Endometrial microvascular endothelial cells (primary cell): ENCODE results near the gene INTS11. TPM values are rescaled to one million over a fixed set of nuclear protein-coding genes. Genes with fewer than 3 reads are reported as not detected.
"Not testable (repeated sequence)": the region's sequence is repeated elsewhere in the genome, so short reads cannot be mapped to it uniquely, and the experiment has no call there.

Experiments
- in situ Hi-C: cut with HindIII; loops from 2 replicates; pipeline ENCODE4 v1.10.0; 2017; ENCODE audit warnings: low sequenced_read_pairs, low pct_unique_long_range_greater_than_20kb; ENCODE audit errors: inconsistent ontology term
- total RNA-seq: library from RNA; depleted of rRNA; stranded (reverse); fragments of >200 nt; gene quantifications from one replicate; pipeline ENCODE4 v1.2.3, GENCODE V29; 2015; ENCODE audit errors: inconsistent ontology term

Gene INTS11
- total RNA-seq, result 99.3 TPM

- in situ Hi-C loops, result no loop called here
These were observed at the start of gene INTS11, which contains the start of gene CPTP for GRCh38 chr1:1324524-1325287. INTS11 (minus strand) TSS chr1:1324660; CDS start chr1:1324608, 52 bp downstream. CPTP (plus strand) TSS chr1:1324802; CDS start chr1:1326911, 2,109 bp downstream.

GRCh38 chr1:1373815-1374588 lies 49.5 kb upstream of the INTS11 start:
- in situ Hi-C loops, result no loop called here

- in situ Hi-C loops, result no loop called here
These were observed 48.8 kb upstream of the INTS11 start for GRCh38 chr1:1373051-1373814.

- in situ Hi-C loops, result no loop called here
These were observed 47.6 kb upstream of the INTS11 start for GRCh38 chr1:1371746-1372711.

GRCh38 chr1:1371364-1371745 lies 46.9 kb upstream of the INTS11 start:
- in situ Hi-C loops, result no loop called here

- in situ Hi-C loops, result no loop called here
These were observed 46.4 kb upstream of the INTS11 start for GRCh38 chr1:1370771-1371300.

GRCh38 chr1:1370094-1370493 lies 45.6 kb upstream of the INTS11 start:
- in situ Hi-C loops, result not testable (repeated sequence)

- in situ Hi-C loops, result no loop called here
These were observed 42.9 kb upstream of the INTS11 start for GRCh38 chr1:1367315-1367714.

GRCh38 chr1:1366699-1367066 lies 42.2 kb upstream of the INTS11 start:
- in situ Hi-C loops, result no loop called here

GRCh38 chr1:1365875-1366698 lies 41.6 kb upstream of the INTS11 start:
- in situ Hi-C loops, result no loop called here

GRCh38 chr1:1364266-1364665 lies 39.8 kb upstream of the INTS11 start:
- in situ Hi-C loops, result no loop called here

- in situ Hi-C loops, result no loop called here
These were observed 37.5 kb upstream of the INTS11 start for GRCh38 chr1:1361982-1362423.

- in situ Hi-C loops, result no loop called here
These were observed 36.9 kb upstream of the INTS11 start for GRCh38 chr1:1361233-1361981.

- in situ Hi-C loops, result no loop called here
These were observed 36.2 kb upstream of the INTS11 start for GRCh38 chr1:1360506-1361169.

- in situ Hi-C loops, result no loop called here
These were observed 35.4 kb upstream of the INTS11 start for GRCh38 chr1:1359664-1360468.
